Astrocyte of the cerebellum (primary cell): ENCODE results near the gene SEC14L1.
"Not testable (repeated sequence)": the region's sequence is repeated elsewhere in the genome, so short reads cannot be mapped to it uniquely, and the experiment has no call there.

ENCODE experiments used
- DNase-seq: peaks from one replicate; pipeline ENCODE4 v3.0.0-alpha.2; 2011; ENCODE audit warnings: low read depth
- H3K4me3 ChIP-seq: 2 replicates; pipeline ENCODE4 v1.5.1; 2011; ENCODE audit warnings: mild to moderate bottlenecking, low read depth, low read length, moderate library complexity
- in situ Hi-C: cut with HindIII; loops from 2 replicates; pipeline ENCODE4 v1.10.0; 2017; ENCODE audit warnings: low sequenced_read_pairs
- TF ChIP-seq, protein P1 (sequence below): IDR thresholded peaks from 2 replicates; pipeline ENCODE4 v1.5.1; 2012; ENCODE audit warnings: low read length, low read depth, moderate library complexity, mild to moderate bottlenecking; ENCODE audit errors: missing control alignments

SEC14L1 gene

GRCh38 chr17:77246110-77247047 is 105.6 kb downstream of the SEC14L1 start:
- peak overlapping the region; percentile 52 for H3K4me3 ChIP-seq
- TF ChIP-seq, protein P1, sequence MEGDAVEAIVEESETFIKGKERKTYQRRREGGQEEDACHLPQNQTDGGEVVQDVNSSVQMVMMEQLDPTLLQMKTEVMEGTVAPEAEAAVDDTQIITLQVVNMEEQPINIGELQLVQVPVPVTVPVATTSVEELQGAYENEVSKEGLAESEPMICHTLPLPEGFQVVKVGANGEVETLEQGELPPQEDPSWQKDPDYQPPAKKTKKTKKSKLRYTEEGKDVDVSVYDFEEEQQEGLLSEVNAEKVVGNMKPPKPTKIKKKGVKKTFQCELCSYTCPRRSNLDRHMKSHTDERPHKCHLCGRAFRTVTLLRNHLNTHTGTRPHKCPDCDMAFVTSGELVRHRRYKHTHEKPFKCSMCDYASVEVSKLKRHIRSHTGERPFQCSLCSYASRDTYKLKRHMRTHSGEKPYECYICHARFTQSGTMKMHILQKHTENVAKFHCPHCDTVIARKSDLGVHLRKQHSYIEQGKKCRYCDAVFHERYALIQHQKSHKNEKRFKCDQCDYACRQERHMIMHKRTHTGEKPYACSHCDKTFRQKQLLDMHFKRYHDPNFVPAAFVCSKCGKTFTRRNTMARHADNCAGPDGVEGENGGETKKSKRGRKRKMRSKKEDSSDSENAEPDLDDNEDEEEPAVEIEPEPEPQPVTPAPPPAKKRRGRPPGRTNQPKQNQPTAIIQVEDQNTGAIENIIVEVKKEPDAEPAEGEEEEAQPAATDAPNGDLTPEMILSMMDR = no peak
- in situ Hi-C loops = no loop called here
- DNase-seq = no peak

GRCh38 chr17:77247048-77247541 is 106.3 kb downstream of the SEC14L1 start:
- TF ChIP-seq, protein P1 = peak; percentile 79
- DNase-seq = peak; percentile 42
- H3K4me3 ChIP-seq = peak overlapping the region; percentile 52
- in situ Hi-C loops = no loop called here

GRCh38 chr17:77247609-77248008 is 106.8 kb downstream of the SEC14L1 start:
- TF ChIP-seq, protein P1 = no peak
- H3K4me3 ChIP-seq = peak overlapping the region; percentile 52
- in situ Hi-C loops = no loop called here
- no peak for DNase-seq

DNA sequence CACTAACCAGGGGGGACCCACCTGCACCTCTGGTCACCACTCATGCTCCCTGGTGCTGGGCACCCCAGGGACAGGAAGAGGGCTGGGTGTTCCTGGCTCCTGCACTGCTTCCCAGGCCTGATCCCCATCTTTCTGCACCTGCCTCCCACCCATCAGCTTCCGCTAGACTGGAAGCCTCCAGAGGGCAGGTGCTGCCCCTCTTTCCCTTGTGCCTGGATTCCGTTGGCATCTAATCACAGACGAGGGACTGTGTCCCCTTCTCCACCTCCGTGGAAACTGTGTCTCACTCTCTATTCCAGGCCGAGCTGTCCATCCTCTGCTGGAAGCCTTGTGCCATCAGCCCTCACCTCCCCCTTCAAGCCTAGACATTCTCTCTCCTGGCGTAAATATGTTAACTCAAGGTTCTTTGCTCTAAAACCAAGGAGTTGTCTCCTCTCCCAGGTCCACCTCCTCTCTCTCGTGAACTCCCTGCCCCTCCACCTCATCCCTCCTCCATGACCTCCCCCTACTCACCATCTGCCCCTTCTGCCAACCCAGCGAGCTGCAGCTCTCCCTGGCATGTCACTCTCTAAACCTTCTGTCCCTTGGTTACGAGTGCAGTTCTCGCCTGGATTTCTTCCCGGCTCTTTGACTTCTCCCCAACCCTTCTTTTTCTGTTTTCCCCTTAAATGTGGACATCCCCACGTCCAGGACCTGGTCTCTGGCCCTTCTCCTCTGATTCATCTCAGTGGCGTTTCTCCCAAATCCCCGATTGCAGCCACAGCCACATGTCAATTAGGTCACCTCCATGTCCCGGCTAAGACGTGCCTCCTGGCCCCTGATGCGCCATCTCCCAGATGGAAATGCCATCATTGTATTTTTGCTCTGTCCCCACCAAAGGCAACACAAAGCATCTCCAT is 107.7 kb downstream of the SEC14L1 start:
- TF ChIP-seq, protein P1 = no peak
- no peak overlapping the region for H3K4me3 ChIP-seq
- no peak for DNase-seq
- in situ Hi-C loops = no loop called here

DNA sequence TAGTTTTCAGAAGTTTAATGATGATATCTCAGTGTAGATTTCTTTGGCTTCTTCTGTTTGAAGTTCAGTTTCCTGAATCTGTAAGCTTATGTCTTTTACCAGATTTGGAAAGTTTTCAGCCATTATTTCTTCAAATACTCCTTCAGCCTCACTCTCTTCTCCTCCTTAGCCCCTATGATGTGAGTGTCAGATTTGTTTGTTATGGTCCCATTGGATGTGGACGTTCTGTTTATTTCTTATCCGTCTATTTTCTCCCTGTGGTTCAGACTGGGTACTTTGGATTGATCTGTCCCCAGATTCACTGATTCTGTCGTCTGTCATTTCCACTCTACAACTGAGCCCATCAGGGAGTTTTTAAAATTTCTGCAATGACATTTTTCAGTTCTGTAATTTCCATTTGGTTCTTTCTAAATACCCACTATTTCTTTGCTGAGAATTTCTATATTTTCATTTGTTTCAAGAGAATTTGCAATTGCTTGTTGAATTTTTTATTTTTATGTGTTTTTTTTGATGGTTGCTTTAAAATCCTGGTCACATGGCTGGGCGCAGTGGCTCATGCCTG is 110.9 kb downstream of the SEC14L1 start:
- in situ Hi-C loops = no loop called here
- no peak overlapping the region for H3K4me3 ChIP-seq
- DNase-seq = no peak
- TF ChIP-seq, protein P1 = no peak

GRCh38 chr17:77252306-77252705 is 111.5 kb downstream of the SEC14L1 start:
- DNase-seq, H3K4me3 ChIP-seq, in situ Hi-C loops: not testable (repeated sequence)
